CD4-positive, alpha-beta T cell treated with Interferon alpha-2 for 1 hour (primary cell): ENCODE data around the gene HDHD3.
A peak's percentile ranks its signal among the peaks of the same experiment; 100 is the strongest.
"Not testable (repeated sequence)": the region's sequence is repeated elsewhere in the genome, so short reads cannot be mapped to it uniquely, and the experiment has no call there.

ENCODE experiments used
- DNase-seq, 2 donors: peaks; one replicate each; pipeline ENCODE4 v3.0.0-alpha.2; 2020 to 2022

The HDHD3 gene

GRCh38 chr9:113376634-113377567 lies at the start of gene HDHD3:
HDHD3 (minus strand) TSS chr9:113376986; CDS start chr9:113374354, 2,632 bp downstream.
- DNase-seq: peak; percentile 78 to 88

GRCh38 chr9:113425072-113425471 lies 48.3 kb upstream of the HDHD3 start:
- DNase-seq: no peak

- DNase-seq: no peak
Measured at GRCh38 chr9:113421726-113422125, 44.9 kb upstream of the HDHD3 start.

- peak in 1 of 2 donors; percentile 16 for DNase-seq
Measured at GRCh38 chr9:113417370-113417769, 40.6 kb upstream of the HDHD3 start.

GRCh38 chr9:113416149-113416721 lies 39.4 kb upstream of the HDHD3 start:
- peak in 1 of 2 donors; percentile 12 for DNase-seq

GRCh38 chr9:113410207-113410864 lies 33.5 kb upstream of the HDHD3 start, which contains the start of the genes C9orf43 and POLE3:
C9orf43 (plus strand) TSS chr9:113410747; CDS start chr9:113413494, 2,747 bp downstream.
POLE3 (minus strand) TSS chr9:113410675; CDS start chr9:113410293, 382 bp downstream.
- peak; percentile 91 to 95 for DNase-seq

- no peak for DNase-seq
Measured at GRCh38 chr9:113409883-113410206, 33.1 kb upstream of the HDHD3 start.

GRCh38 chr9:113409481-113409880 lies 32.7 kb upstream of the HDHD3 start:
- DNase-seq: no peak

- DNase-seq: peak; percentile 68 to 73
Measured at GRCh38 chr9:113406873-113407511, 30.2 kb upstream of the HDHD3 start.

GRCh38 chr9:113406353-113406752 lies 29.6 kb upstream of the HDHD3 start:
- not testable (repeated sequence) for DNase-seq

GRCh38 chr9:113403646-113404045 lies 26.9 kb upstream of the HDHD3 start:
- DNase-seq: no peak

- DNase-seq: peak; percentile 99
Measured at GRCh38 chr9:113401027-113401792, 24.4 kb upstream of the HDHD3 start, which contains the start of gene ALAD. ALAD (minus strand) TSS chr9:113401284; CDS start chr9:113393559, 7,725 bp downstream.

- DNase-seq: no peak
Measured at GRCh38 chr9:113399646-113400200, 22.9 kb upstream of the HDHD3 start.

- no peak for DNase-seq
Measured at GRCh38 chr9:113398796-113399195, 22.0 kb upstream of the HDHD3 start.

- no peak for DNase-seq
Measured at GRCh38 chr9:113397203-113397631, 20.4 kb upstream of the HDHD3 start.

- no peak for DNase-seq
Measured at GRCh38 chr9:113395000-113395861, 18.4 kb upstream of the HDHD3 start.

GRCh38 chr9:113393281-113393680 lies 16.5 kb upstream of the HDHD3 start:
- DNase-seq: no peak

GRCh38 chr9:113391917-113392316 lies 15.1 kb upstream of the HDHD3 start:
- DNase-seq: no peak

- no peak for DNase-seq
Measured at GRCh38 chr9:113390192-113390960, 13.6 kb upstream of the HDHD3 start.

- DNase-seq: no peak
Measured at GRCh38 chr9:113389451-113389850, 12.7 kb upstream of the HDHD3 start.
